ENCODE data around the gene LONRF2. TPM values are rescaled to one million over a fixed set of nuclear protein-coding genes. Genes with fewer than 3 reads are reported as not detected.

LONRF2 gene
- polyA plus RNA-seq, 2 of the 4 experiments (the other 2 are of a cell fraction) = 4.8 to 17.9 TPM

DNA sequence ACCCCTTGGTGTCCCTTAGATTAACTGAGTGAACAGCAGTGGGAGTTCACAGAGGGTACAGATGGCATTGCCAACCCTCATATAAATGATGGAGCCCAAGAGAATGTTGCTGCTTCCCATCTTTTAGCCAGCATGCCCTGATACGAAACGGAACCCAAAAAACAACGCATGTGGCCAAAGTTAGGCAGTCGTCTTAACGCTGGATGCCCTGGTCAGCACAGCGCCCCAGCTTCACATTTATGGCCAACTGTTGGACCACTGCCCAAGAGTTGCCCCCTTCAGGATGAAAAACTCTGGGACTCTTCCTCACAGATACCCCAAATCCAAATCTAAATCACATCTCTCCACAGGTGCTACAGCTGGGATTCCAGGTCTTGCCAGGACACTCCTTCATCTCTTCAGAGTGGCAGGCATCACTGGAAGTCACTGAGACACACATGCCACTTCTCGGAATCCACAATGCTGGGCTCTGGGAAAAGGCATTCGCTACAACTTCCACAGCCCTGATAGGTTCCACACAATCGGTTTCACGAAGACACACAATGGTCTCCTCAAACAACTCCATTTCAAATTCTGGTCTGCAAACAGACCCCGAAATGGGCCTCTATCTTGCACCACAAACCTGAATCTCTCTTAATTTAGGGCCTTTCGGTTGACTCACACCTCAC, 44.6 kb downstream of the LONRF2 start:
- H3K9me3 ChIP-seq = no peaks in the 10 kb centered on the region
- no peak overlapping the region for H3K27ac ChIP-seq
- TF ChIP-seq EHF (CRISPR knock-in tag; IDR thresholded peaks at IDR 0.05) = no peak
- no peak for TF ChIP-seq MAZ (IDR thresholded peaks at IDR 0.05; ENCODE audit: borderline replicate concordance, low read depth, low read length)
- no peak overlapping the region for H3K4me2 ChIP-seq
- 93% methylated on average over 12 of the region's 12 CpGs for WGBS (ENCODE audit: missing lambda C conversion rate)
- no peak for FAIRE-seq
- peaks cover 4% of the 10 kb centered on the region; the same call in 1 of the 3 replicates for H3K4me1 ChIP-seq
- ATAC-seq = no peak
- DNase-seq (ENCODE audit: low read depth in 1 of 2, low spot score in 1 of 2) = no peak
- H3K4me3 ChIP-seq = no peak overlapping the region
- CTCF ChIA-PET = interaction anchor here (3.3 to 10.3 kb wide), 2 partner anchors 15 to 103 kb away, joined by 12 to 109 read pairs; no protein-coding TSS in a partner anchor
- POLR2A ChIA-PET = no interaction called here

- ChIA-PET POLR2A (no interaction called here), CTCF (interaction anchor here (1.5 to 10.3 kb wide), 3 partner anchors 14 to 104 kb away, joined by 6 to 109 read pairs (median 12); no protein-coding TSS in a partner anchor)
- H3K4me2 ChIP-seq = no peak overlapping the region
- H3K4me3 ChIP-seq = no peak overlapping the region
- TF ChIP-seq NFE2L2 (conservative IDR thresholded peaks at IDR 0.05; ENCODE audit: low read length) (no peak), ZFP36 (IDR thresholded peaks at IDR 0.05; ENCODE audit: borderline replicate concordance, partially characterized antibody) (no peak), TFCP2L1 (CRISPR knock-in tag; IDR thresholded peaks at IDR 0.05) (no peak), EHMT2 (IDR thresholded peaks at IDR 0.05; ENCODE audit: low read depth) (no peak)
- no peak overlapping the region for H3K27ac ChIP-seq
- peaks cover 5% of the 10 kb centered on the region; the same call in 1 of the 3 replicates for H3K4me1 ChIP-seq
- ATAC-seq (no peak), FAIRE-seq (no peak), DNase-seq (ENCODE audit: low read depth in 1 of 2, low spot score in 1 of 2) (no peak)
- no peaks in the 10 kb centered on the region for H3K9me3 ChIP-seq
- 81% methylated on average over 4 of the region's 4 CpGs for WGBS (ENCODE audit: missing lambda C conversion rate)
Observed at GRCh38 chr2:100276716-100277115, 45.6 kb downstream of the LONRF2 start.

DNA sequence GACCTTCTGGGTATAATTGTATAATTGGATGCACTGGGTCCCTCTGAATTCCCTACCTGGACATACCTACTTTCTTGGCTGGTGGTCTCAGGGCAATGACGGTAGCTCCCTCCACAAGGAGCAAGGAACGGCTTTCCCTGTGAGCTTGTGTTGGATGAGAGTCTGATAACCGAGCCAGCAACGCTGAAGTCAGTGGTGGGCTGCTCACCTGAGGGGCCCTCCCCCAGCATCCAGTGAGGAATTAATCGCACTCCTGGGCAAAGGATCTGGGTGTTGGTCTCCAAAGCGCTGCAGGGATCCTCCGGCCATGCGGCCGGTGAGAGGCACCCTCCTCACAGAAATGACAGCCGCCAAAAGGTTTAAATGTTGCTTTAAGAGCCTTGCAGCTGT, 47.1 kb downstream of the LONRF2 start:
- WGBS (ENCODE audit: missing lambda C conversion rate) = 80% methylated on average over 7 of the region's 10 CpGs
- CTCF ChIA-PET = interaction anchor here (0.8 to 10.3 kb wide), 4 partner anchors 9 to 106 kb away, joined by 3 to 109 read pairs (median 8); no protein-coding TSS in a partner anchor
- no peak for FAIRE-seq

More for the DNA sequence above, 47.1 kb downstream of the LONRF2 start:
- Histone ChIP-seq H3K4me1 (peaks cover 5% of the 10 kb centered on the region; the same call in 1 of the 3 replicates), H3K27ac (no peak overlapping the region), H3K9me3 (no peaks in the 10 kb centered on the region), H3K4me2 (no peak overlapping the region), H3K4me3 (no peak overlapping the region)
- ATAC-seq (no peak), DNase-seq (ENCODE audit: low read depth in 1 of 2, low spot score in 1 of 2) (no peak)
- no peak for TF ChIP-seq CBX8 (IDR thresholded peaks at IDR 0.05)
- TF ChIP-seq E2F6 (IDR thresholded peaks at IDR 0.05; ENCODE audit: borderline replicate concordance, low read depth) = no peak
- TF ChIP-seq HDAC2 (IDR thresholded peaks at IDR 0.05) = no peak
- no peak for TF ChIP-seq ZNF302 (CRISPR knock-in tag; IDR thresholded peaks at IDR 0.05)
- TF ChIP-seq FOSL2 (IDR thresholded peaks at IDR 0.05) = no peak
- no peak for TF ChIP-seq FOSL2 (CRISPR knock-in tag; IDR thresholded peaks at IDR 0.05)
- no peak for TF ChIP-seq ESRRA (IDR thresholded peaks at IDR 0.05; ENCODE audit: borderline replicate concordance, low read length)
- no peak for TF ChIP-seq CHD2 (IDR thresholded peaks at IDR 0.05; ENCODE audit: low read length, partially characterized antibody)
- no peak for TF ChIP-seq EHMT2 (IDR thresholded peaks at IDR 0.05; ENCODE audit: low read depth)
- no peak for TF ChIP-seq POLR2AphosphoS2 (conservative IDR thresholded peaks at IDR 0.05; ENCODE audit: low read length)
- TF ChIP-seq, protein P1, sequence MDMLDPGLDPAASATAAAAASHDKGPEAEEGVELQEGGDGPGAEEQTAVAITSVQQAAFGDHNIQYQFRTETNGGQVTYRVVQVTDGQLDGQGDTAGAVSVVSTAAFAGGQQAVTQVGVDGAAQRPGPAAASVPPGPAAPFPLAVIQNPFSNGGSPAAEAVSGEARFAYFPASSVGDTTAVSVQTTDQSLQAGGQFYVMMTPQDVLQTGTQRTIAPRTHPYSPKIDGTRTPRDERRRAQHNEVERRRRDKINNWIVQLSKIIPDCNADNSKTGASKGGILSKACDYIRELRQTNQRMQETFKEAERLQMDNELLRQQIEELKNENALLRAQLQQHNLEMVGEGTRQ (IDR thresholded peaks at IDR 0.05) = no peak
- TF ChIP-seq RAD21 (conservative IDR thresholded peaks at IDR 0.05 in 1 of 2, IDR thresholded peaks at IDR 0.05 in 1 of 2) = no peak
- no peak for TF ChIP-seq HEYL (CRISPR knock-in tag; IDR thresholded peaks at IDR 0.05)
- no peak for TF ChIP-seq REST (IDR thresholded peaks at IDR 0.05)
- no peak for TF ChIP-seq ZFP36 (IDR thresholded peaks at IDR 0.05; ENCODE audit: borderline replicate concordance, partially characterized antibody)
- no peak for TF ChIP-seq CEBPB (IDR thresholded peaks at IDR 0.05)
- no peak for TF ChIP-seq MAX (IDR thresholded peaks at IDR 0.05)
- no peak for TF ChIP-seq ZSCAN20 (CRISPR knock-in tag; IDR thresholded peaks at IDR 0.05)
- TF ChIP-seq MAFK (IDR thresholded peaks at IDR 0.05; ENCODE audit: partially characterized antibody) = no peak
- TF ChIP-seq PHF8 (IDR thresholded peaks at IDR 0.05; ENCODE audit: borderline replicate concordance, low read depth) = no peak
- POLR2A ChIA-PET = no interaction called here
